HG03175 (cell line): ENCODE data around the gene DOCK1.

Experiments
- ATAC-seq: cut with Tn5 transposase; IDR thresholded peaks from one replicate; pipeline ENCODE4 v1.9.1; 2021; ENCODE audit warnings: mild to moderate bottlenecking, moderate library complexity; ENCODE audit not compliant: unreplicated experiment

The DOCK1 gene

DNA sequence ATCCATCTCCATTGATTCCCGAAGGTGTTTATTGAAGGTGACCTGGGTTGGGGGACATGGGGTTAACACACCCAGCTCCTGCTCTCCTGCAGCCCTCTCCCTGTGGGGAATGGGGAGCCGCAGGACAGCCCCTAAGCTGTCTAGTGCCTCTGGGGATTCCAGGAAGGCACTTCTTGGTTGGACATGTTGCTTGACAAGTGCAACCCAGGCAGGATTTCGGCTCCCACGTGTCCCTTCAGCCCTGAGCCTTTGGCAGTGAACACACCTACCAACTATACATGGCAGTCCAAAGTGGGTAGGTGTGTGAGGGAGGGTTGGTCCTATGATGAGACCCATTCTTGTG lies 43.9 kb downstream of the DOCK1 start:
- ATAC-seq: no peak

DNA sequence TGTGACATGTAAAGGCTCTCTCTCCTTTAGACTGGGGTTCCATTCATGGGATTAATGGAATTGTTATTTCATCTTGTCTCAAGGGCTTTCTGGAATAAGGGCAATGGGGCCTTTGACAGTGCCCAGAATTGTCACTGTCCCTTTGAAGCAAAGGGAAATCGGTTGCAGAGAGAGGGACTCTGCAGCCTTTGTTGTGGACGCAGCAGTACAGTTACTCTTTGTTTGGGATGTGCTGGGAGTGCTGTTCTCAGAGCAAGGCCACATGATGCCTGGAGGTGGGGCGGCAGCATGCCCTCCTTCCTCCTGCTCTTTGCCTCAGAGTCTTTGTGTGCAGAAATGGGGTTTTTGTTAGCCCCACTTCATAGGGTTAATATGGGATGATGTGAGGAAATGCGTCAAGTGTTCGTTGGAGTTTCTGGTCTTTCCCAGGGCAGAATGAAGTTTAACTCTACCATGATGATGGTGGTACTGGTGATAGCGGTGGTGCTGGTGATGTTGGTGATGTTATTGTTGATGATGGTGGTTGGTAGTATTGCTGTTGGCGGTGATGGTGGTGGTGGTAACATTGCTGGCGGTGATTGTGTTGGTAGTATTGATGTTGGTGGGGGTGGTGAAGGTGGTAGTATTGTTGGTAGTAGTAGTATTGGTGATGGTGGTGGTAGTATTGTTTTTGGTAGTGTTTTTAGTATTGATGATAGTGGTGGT lies 45.3 kb downstream of the DOCK1 start:
- no peak for ATAC-seq

DNA sequence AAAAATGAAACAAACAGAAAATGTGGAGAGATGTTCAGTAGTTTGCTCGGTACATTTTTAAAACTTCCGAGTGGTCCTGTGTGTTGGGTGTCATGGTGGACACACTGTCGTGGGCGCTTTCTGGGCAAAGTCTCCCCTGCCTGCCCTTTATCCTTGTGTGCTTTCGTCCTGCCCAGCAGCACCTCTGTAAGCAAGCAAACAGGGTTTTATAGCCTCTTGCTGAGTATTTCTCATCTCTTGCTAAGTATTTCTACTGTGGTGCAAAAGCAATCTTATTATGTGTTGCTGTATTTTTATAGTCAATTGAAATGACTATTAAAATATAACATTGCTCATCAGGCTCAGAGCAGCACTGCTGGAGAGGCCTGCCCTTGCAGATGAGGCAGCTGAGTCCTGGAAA lies 48.7 kb downstream of the DOCK1 start:
- no peak for ATAC-seq

DNA sequence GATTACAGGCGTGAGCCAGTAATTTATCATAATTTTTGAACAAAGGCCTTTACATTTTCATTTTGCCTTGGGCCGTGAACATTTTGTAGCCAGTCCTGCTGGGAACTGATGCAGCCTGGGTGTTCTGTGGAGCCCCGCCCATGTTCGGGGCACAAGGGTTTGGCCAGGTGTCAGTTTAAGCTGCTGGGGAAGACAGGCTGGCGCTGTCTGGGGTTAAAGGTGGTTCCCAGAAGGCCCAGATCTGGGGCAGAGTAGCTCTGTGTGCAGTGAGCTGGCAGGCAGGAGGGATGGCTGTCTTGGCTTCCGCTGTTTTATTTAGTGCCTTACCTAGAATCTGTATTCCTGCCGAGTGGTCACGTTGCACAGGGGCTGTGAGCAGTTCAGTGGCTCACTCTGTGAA lies 50.2 kb downstream of the DOCK1 start:
- ATAC-seq: no peak

DNA sequence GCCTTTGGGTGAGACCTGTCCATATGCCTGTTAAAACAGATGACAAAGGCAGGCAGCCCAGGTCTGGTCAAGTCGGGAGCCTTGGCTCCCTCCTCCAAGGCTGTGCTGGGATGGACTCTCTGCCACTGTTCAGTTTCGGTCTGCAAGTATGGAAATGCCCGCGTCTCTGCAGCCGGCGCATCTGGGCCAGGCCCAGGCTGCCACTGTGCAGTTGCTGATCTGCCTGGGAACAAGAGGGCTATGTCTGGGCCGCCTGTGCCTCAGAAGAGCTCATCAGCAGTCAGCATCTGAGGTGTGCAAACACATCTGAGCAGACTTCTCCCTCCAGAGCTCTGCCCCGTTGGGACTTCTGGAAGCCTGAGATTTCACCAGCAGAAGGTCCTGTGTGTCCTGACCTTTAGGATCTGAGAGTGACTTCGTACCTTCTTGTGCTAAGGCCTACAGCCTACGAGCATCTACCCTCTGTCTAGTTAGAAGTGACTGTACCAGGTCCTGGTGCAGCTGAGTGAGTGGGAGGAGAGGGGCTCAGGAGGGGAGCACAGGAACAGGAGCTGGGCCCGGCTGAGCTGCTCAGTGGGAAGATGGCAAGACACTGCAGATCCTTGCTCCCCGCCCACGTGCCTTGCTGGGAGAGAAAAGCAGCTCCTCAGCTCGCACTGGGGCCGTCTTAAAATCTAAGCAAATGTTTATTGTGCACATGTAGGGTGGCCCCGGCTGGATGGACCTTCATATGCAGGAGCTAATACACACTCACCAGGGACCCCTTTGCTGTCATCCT lies 50.9 kb downstream of the DOCK1 start:
- ATAC-seq: no peak

DNA sequence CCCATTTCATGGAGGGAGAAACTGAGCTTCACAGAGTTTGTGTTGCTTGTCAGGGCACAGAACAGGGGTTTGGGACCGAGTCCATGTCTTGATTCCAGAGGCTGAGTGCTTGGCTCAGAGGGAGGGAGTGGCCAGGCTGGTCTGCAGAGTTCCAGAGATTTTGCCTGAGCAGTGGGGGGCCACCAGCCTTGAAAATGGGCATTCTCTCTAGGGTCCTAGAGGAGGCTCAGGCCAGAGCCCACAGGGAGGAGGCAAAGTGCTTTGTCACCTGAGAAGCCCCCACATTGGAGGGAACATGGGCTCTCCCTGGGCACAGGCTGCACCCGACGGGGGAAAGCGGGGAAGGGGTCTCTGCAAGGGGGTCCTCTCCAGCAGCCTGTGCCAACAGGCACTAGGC lies 51.5 kb downstream of the DOCK1 start:
- no peak for ATAC-seq

DNA sequence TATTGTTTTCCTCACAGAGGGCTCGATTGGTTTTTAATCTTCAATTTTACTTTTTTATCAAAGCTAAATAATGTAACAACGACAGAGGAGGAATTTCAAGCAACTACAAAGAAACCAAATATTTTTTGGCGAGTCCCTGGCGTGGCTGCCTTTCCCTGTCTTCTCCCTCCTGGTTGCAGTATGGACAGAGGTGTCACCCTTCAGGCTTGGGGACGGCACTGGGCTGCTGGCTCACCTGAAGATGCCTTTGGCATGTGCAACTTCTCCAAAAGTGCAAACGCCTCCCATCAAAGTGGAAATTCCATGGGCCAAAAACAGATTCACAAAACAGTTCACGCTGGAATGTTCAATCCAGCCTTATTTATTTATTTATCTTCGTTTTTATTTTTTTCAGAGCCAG lies 51.9 kb downstream of the DOCK1 start:
- no peak for ATAC-seq

DNA sequence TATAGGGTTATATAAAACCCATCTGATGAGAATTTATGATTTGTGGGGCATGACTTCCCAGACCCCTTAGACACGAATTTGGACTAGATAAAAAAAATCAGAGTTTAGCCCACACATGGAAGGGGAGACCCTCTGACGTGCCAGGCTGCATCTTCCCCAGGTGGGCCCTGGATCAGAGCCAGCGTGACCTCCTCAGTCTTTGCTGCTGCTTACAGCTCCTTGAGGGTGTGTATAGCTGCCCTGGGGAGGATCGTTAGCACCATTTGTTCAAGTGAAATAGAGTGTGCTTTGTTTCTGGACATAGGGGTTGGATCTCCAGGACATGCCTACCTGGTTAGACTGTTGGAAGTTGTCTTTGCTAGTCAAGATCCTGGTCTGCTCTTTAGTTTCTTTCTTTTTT lies 54.2 kb downstream of the DOCK1 start:
- no peak for ATAC-seq

DNA sequence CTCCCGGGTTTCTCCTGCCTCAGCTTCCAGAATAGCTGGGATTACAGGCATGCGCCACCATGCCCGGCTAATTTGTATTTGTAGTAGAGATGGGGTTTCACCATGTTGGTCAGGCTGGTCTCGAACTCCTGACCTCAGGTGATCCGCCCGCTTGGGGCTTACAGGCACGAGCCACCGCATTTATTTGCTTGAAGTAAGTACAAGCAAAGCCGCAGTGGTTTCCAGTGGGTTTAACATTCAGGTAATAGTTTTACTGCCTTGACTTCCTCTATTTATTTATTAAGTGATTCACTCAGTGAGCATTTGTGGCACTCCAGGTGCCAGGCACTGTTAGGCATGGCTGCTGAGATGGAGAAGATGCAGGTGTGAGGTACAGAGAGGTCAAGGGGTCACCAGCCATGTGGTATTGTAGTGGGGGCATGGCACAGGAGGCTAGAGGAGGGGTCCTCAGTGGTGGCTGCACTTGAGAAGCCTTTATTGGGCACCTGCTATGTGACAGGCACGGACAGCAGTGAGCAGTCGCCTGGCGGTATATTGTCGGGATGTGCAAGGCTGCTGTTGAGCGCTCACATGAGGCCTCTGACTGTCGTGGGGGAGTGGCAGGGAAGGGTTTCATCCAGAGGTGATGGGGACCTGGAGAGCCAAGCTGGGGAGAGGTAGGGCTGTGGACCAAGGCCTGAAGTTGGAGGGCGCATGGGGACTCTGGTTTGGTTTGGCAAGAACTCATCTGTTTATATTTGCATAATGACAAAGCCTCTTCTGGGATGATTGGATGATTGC lies 54.9 kb downstream of the DOCK1 start:
- no peak for ATAC-seq

DNA sequence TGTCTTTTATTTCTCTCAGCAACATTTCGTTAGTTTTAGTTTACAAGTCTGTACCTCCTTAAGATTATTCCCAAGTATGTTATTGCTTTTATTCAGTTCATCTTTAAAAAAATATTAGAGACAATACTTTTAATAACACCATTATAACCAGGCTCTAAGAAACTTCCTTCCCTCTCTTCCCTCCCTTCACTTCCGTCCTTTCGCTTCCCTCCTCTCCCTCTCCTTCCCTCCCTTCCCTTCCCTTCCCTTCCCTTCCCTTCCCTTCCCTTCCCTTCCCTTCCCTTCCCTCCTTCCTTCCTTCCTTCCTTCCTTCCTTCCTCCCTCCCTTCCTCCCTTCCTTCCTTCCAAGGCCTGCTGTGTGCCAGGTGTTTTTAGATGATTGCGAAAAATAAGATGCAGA lies 58.1 kb downstream of the DOCK1 start:
- ATAC-seq: no peak

DNA sequence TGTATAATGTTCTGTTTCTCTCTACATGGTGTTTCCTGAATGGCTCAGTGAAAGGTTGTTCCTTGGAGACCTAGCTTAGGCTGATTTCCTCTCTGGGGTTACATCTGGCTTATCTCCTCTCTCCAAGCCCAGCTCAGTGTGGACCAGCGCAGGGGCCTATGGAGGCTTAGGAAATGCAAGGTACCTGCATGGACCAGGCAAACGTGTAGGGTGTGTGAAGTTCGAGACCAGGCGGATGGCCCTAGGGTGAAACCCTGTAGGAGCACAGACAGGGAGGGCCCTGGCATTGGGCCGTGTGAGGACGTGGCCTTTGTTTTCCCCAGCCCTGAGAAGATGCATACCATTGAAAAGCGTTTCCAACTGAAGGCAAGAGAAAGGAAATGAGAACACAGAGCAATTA lies 59.0 kb downstream of the DOCK1 start:
- ATAC-seq: no peak

DNA sequence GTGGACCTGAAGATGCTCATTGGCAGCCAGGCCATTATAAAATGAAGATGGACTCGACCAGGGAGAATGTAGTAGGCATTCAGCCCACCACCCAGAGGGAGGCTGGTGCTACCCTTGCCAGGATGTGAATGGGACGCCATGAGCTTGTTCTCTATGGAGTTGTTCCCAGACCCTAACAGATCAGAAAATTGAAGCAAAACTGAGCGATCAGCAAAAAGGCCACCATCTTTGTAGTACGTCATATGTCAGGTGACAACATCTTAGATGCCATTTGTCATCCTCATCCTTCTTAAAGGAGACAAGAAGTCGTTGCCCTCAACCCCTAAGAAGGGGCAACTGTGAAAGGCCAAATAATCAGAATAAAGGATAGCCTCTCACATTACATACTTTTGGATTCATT lies 61.7 kb downstream of the DOCK1 start:
- no peak for ATAC-seq

DNA sequence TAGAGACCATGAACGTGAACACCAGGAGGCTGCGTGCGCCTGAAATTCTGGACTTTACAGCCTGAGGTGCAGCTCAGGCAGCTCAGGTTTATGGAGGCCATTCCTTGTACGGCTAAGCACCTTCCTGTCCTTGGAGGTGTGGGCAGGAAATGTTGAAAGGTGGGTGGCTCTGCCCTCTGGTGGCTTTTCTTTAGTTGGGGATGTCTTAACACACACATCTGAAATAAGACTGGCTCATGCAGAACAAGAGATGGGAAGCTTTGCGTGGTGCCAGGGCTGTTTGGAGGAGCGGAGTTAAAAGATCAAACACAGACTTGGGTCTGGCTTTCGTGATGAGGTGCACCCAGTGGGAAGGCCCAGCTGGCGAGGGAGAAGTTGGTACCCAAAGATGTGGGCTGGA lies 64.1 kb downstream of the DOCK1 start:
- ATAC-seq: no peak

DNA sequence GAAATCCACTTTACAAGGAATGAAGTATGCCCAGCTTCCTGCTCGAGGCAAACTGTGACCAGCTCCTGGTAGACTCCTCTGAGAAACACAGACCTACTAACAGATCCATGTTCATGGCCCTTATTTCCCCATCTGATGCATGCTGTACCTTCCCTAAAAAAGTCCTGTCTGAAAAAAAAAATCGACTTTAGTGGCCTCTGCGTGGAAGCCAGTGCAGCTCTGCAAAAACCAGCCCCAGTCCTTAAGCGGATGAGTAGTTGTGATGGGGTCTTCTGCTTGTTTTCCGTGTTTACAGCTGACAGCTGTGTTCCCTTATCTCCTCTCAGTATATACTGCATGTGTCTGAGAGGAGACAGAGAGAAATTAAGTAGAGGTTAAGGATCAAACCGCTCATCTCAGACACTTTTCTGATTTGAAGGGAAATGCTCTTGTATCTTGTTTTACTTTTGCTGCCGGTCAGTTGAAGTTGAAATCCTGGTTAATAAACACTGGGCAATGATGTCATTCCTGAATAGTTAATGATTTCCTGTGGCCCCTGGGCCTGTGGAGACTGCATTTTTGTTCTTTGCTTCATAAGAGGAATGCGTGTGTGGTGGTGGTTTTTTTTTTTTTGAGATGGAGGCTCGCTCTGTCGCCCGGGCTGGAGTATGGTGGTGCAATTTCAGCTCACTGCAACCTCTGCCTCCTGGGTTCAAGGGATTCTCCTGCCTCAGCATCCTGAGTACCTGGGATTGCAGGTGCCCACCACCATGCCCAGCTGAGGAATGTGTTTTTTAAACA lies 67.6 kb downstream of the DOCK1 start:
- ATAC-seq: no peak

DNA sequence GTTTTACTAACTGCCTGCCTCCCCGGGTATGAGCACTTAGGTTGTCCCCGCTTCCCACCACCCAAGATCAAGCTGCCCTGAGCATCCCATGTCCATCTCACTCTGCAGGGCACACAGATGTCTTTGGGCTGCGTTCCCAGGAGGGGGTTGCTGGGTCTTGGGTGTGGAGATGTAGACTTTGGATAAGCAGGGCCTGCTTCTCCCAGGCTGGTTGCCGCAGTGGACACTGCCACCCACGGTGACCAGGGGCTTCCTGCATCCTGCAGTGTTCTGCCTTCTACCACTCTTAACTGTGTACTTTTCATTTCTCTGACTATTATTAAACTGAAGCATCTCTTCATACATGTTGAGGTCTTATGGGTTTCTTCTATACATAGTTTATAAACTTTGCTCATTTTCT lies 70.0 kb downstream of the DOCK1 start:
- ATAC-seq: no peak

DNA sequence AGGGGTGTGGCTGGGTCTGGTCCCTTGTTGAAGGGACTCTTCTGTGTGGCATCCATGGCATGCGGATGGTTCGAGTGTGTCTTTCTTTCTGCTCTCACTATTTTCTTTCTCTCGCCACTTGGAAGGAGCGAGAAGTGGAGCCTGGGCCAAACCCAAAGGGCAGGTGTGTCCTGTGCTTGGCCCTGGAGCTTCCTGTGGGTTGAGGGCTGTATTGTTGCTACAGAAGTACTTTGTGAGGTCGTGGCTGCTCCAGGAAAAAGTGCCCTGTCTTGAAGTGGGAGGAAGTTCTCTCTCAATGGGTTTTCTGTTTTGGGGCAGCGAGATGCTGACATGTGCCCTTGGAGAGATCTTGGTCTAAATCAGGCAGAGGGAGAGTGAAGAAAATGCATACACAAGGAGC lies 72.0 kb downstream of the DOCK1 start:
- ATAC-seq: no peak

DNA sequence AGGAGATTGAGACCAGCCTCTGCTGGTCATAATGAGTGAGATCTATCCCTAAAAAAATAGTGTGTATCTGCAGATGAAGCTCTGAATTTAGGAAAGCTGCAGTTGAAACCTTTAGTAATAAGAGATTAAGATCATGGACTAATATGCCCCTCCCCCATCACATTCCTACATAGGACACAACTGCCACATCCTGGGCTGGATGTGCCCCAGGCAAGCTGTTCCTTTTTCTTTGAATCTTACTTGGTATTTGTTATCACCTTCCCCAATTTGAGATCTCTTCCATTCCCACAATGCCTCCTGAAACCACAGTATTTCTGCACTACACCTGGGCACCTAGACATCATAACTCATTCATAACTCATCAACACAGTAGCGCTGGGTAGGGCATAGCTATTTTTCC lies 74.1 kb downstream of the DOCK1 start:
- ATAC-seq: no peak

DNA sequence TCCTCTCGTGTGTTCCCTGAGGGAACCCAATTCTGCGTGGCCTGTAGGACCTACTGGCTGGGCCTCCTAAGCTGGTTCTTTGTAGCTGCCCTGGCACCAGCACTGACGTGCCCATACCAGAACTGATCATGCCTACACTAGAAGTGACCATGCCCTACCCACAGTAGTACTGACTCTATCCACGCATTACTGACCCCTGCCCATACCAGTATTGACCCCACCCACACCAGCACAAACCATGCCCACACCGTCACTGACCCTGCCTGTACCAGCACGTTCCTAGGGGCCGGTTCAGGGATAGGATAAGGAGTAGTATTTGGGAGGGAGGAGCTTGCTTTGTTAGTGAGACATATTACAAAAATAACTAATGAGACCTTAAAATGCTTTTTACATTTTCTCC lies 88.0 kb downstream of the DOCK1 start:
- ATAC-seq: no peak

DNA sequence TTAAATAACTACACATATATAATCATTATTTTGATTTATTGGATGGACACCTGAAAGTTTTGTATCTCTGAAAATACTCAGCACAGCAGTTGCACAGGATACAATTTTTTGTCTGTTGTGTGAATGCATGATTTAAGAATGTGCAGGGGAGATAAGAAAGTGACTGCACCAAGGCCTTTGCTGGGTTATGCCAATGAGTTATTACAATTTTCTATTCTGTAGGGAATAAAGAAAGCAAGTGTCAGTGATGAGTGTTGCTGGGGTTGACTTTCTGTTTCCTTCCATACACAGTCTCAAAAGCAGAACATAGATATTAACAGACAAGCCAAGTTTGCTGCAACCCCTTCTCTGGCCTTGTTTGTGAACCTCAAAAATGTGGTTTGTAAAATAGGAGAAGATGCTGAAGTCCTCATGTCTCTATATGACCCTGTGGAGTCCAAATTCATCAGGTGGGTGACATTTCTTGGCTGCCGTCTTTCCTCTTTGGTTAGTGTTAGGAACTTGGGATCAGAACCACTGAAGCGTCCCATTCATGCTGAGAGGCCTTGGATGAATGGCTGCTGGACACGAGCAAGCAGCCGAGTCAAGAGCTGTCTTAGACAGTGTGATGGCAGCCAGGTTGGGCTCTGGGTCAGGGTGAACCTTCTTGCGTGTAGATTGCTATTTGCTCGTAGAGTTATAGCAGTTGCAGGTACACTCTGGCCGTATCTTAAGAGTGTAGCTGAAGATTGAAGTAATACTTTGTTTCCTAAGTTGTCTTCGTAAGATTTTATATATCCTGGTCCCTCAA lies 92.8 kb downstream of the DOCK1 start:
- ATAC-seq: no peak

DNA sequence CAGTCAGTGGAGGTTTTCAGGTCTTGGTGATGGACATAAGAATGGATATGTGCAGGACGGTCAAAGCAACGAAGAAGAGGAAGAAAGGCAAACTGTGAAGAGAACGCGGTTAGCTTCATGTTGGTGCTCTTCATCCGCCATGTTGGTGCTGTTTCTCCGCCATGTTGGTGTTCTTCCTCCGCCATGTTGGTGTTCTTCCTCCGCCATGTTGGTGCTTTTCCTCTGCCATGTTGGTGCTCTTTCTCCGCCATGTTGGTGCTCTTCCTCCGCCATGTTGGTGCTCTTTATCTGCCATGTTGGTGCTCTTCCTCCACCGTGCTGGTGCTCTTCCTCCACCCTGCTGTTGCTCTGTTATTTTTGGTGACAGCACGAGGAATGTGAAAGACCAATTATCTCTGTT lies 95.4 kb downstream of the DOCK1 start:
- no peak for ATAC-seq
